GM18868 (cell line): ENCODE results near the gene PHLDB1.
"Not testable (repeated sequence)": the region's sequence is repeated elsewhere in the genome, so short reads cannot be mapped to it uniquely, and the experiment has no call there.

Experiments
- ATAC-seq: cut with Tn5 transposase; IDR thresholded peaks from one replicate; pipeline ENCODE4 v1.9.1; 2021; ENCODE audit warnings: mild to moderate bottlenecking, moderate library complexity; ENCODE audit not compliant: unreplicated experiment

The PHLDB1 gene

DNA sequence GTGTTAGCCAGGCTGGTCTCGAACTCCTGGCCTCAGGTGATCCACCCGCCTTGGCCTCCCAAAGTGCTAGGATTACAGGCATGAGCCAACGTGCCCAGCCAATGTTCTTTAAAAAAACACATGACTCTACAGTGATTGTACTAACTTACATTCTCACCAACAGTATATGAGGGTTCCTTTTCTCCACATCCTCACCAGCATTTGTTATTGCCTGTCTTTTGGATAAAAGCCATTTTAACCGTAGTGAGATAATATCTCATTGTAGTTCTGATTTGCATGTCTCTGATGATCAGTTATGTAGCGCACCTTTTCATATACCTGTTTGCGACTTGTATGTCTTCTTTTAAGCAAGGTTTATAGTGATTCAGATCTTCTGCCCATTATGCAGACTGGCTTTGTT is 75.5 kb downstream of the PHLDB1 start:
- ATAC-seq, result not testable (repeated sequence)

DNA sequence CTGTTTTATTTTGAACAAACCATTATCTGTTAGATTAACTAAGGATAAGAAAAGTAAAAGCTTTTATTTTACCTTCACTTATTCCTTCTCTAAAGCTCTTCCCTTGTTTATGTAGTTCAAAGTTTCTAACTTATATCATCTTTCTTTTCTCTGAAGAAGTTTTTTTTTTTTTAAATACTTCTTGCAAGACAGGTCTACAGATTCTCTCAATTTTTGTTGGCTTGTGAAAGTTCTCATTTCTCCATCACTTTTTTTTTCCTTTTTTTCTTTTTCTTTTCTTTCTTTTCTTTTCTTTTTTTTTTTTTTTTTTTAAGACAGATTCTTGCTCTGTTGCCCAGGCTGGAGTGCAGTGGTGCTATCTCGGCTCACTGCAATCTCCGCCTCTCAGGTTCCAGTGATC is 76.8 kb downstream of the PHLDB1 start:
- no peak for ATAC-seq

DNA sequence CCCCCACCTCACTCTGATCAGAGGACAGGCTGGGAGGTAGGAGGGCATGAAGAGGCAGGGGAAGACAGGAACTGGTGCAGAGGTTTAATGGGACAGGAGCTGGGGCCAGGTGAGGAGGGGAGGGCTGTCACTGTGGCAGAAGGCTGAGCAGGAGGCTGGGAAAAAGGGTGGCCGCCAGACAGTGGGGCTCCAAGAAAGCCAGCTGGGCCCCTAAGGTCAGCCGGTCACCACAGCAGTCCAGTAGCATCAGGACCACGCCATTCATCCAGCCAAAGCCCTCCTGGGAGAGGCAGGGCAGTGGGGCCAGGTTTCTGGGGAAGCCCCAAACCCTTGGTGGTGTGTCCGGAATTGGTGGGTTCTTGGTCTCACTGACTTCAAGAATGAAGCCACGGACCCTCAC is 80.5 kb downstream of the PHLDB1 start:
- no peak for ATAC-seq

DNA sequence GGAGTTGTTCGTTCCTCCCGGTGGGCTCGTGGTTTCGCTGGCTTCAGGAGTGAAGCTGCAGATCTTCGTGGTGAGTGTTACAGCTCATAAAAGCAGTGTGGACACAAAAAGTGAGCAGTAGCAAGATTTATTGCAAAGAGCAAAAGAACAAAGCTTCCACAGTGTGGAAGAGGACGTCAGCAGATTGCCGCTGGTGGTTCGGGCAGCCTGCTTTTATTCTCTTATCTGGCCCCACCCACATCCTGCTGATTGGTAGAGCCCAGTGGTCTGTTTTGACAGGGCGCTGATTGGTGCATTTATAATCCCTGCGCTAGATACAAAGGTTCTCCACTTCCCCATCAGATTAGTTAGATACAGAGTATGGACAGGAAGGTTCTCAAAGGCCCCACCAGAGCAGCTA is 80.9 kb downstream of the PHLDB1 start:
- ATAC-seq, result not testable (repeated sequence)

DNA sequence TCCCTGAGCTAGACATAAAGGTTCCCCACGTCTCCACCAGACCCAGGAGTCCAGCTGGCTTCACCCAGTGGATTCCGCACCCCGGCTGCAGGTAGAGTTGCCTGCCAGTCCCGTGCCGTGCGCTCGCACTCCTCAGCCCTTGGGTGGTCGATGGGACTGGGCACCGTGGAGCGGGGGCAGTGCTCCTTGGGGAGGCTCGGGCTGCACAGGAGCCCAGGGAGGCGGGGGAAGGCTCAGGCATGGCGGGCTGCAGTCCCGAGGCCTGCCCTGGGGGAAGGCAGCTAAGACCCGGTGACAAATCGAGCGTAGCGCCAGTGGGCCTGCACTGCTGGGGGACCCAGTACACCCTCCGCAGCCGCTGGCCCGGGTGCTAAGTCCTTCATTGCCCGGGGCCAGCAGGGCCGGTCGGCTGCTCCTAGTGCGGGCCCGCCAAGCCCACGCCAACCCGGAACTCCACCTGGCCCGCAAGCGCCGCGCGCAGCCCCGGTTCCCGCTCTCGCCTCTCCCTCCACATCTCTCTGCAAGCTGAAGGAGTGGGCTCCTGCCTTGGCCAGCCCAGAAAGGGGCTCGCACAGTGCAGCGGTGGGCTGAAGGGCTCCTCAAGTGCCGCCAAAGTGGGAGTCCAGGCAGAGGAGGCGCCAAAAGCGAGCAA is 81.6 kb downstream of the PHLDB1 start:
- no peak for ATAC-seq

DNA sequence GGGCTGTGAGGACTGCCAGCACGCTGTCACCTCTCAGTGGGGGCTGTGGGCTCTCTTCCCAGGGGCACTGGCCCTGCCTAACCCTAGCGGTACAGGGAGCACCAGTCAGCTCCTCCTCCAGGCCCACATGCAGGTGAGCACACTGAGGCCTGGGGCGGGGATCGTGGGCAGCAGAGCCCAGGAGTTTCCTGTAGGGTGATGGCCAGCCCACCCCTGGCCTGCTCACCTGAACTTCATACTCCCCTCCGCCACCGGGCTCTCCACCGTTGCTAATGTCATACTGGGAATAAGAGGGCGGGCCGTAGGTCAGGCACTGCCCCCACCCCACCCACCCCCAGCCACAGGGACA is 82.1 kb downstream of the PHLDB1 start:
- no peak for ATAC-seq

DNA sequence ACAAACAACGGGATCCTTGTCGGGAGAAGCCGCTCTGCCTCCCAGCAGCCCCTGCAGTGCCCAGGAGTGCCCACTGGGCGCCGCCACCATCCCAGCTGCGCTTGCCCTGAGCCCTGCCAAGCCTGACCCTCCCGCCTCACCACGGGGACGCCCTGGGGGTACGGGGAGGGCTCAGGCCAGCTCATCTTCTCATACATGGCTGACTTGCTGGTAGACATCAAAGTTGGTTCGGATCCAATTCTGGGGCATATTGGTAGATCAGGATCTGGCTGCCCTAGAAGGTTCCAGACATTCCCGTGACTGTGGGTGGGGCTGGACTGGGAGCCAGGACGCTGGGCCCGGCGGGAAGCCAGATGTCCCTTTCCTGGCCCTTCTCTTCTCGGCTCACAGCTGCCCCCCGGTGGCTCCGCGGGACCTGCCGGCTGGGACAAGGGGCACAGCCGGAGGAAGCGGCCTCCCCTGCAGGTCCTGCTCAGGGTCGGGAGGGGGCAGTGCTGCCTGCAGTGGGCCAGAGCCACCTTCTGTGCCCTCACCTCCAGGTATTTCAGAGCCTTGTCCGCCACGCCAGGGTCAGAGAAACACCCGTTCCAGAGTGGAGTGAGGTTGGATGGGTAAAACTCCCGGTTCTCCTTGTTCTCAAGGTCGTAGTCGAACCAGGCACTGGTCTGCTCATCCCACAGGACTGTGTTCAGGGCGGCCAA is 82.6 kb downstream of the PHLDB1 start:
- peak; percentile 80 for ATAC-seq

DNA sequence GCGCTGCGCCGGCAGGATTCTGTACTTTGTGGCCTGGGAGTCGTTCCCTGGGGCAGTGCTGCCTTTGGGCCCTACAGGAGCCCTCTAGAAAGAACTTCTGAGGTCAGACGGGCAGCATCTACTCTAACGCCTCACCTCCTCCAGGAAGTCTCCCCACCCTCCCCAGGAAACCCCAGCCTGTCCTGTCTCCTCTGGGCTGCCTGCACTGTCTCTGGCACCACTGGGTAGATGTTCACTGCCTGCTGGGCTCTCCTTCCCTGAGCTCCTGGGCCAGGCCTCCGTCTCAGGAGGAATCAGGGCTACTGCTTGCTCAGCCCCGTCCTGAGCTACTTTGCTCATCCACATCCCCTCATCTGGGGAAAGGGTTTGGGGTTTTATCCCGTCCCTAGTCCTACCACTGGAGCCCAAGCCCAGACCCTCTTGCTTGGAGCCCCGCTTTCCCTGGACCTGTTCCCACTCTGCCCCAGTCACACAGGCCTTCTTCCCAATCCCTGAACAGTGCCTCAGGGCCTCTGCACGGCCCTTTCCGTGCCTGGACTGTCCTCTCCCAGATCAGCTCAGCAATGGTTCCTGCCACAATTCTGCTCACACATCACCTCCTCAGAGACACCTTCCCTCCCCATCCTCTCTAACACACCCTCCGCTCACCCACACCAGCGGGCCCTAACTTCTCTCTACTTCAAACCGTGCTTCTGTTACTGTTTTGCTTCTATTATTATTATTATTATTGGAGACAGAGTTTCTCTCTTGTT is 83.3 kb downstream of the PHLDB1 start:
- no peak for ATAC-seq

DNA sequence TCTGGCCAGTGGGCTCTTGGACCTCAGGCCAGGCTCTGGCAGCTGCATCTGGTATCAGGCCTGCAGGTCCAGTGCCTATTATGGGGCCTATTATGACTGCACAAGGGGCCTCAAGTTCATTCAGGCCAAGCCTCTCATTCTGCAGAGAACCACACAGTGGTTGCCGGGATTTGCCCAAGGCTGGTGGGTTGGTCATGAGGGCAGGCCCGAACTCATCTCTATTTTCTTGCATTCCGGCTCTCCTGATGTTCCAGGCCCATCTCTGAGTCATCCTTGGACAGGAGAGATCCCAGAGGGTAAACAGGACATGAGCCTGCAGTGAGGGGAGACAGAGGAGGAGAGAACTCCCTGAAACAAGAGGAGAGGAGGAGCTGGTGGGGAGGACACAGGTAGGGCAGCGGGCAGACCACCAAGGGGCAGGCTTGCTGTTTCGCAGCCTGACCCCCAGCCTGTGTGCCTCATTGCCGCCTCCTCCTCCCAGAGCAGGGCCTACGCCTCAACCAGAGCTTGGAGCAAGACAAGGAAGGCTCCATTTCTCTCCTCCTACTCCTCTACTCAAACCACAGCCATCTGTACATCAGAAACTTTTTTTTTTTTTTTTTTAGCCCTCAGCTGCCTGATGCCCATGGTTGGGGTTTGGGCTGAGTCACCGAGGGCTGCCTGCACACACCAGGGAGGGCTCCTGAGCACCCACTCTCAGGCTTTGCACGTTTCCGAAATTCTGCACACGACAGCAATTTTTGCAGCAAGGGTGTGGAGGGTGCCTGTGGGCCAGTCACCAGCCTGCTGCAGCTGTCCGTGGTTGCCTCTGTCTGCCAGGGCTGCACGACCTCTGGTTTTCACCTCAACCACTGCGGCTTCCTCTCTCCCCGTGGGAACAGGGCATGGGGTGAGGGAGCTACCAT is 84.8 kb downstream of the PHLDB1 start:
- no peak for ATAC-seq

DNA sequence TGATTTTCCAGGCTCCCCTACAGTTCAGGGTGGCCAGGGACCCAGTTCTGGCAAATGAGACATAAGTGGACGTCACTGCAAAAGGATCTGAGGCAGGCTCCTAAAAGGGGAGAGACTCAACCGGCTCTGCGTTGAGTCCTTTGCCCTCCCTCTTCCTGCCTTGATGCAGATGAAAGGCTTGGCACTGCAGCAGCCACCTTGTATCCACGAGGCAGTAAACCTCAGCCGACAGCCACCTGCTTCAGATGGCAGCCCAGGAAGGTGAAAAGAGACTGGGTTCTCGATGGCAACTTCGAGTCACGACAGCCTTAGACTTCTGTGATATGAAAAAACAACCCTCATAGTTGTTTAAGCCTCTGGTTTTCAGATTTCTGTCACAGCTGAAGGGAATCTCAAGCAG is 86.8 kb downstream of the PHLDB1 start:
- no peak for ATAC-seq

DNA sequence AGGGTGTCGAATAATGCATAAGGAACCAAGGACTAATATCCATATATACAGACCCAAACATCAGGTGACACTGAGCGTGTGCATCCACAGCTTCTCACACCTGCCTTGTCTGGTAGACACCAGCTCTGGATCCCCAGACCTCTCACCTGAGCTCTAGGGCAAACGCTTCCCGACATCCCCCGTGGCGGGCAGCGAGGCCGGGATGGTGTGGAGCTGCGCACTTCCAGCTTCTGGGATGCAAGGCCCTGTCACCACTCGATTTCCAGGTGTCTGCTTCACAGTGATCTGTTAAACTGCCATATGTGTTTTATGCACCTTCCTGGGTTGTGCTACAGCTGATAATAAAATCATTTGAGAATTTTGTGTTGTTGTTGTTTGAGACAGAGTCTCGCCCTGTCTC is 87.4 kb downstream of the PHLDB1 start:
- no peak for ATAC-seq

DNA sequence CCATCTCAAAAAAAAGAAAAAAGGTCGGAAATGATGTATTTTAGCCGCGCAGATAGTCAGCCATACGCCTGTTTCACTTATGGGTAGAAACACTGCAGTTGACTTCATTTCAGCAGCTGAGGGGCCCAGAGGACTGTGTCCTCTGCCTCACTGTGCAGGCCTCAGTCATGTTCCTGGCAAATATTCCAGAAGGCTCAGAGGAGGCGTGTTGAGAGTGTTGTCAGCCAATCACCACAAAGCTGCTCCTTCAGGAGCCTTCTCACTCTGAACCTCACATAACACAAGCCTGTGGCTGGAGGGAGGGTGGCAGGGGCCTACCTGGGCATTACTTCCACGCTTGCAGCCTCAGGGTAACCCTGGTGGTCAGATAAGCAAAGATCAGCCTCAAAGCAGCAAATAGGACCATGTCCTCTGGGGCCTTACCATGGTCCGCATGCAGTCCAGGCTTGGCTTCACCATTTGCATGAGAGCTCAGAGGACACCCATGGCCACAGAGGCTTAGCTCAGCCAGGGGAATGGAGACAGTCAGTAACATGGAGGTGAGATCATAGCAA is 89.3 kb downstream of the PHLDB1 start:
- no peak for ATAC-seq

DNA sequence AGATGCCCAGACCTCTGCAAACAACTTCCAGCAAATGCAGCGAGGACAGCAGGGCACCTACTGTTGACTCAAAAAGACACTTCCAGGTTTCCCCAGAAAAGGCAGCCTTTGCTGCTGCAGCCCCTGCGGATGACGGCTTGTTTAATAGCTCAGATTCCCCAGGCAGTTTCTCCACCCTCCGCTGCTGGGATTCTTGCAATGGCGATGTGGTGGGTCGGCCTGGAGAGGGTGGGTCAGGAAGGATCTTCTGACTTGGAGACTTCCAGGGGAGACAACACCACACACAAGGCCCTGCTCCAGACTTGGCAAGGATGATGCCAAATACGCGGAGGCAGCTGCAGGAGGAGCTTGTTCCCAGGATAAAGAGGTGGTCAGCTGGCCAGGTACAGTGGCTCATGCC is 89.9 kb downstream of the PHLDB1 start:
- no peak for ATAC-seq

DNA sequence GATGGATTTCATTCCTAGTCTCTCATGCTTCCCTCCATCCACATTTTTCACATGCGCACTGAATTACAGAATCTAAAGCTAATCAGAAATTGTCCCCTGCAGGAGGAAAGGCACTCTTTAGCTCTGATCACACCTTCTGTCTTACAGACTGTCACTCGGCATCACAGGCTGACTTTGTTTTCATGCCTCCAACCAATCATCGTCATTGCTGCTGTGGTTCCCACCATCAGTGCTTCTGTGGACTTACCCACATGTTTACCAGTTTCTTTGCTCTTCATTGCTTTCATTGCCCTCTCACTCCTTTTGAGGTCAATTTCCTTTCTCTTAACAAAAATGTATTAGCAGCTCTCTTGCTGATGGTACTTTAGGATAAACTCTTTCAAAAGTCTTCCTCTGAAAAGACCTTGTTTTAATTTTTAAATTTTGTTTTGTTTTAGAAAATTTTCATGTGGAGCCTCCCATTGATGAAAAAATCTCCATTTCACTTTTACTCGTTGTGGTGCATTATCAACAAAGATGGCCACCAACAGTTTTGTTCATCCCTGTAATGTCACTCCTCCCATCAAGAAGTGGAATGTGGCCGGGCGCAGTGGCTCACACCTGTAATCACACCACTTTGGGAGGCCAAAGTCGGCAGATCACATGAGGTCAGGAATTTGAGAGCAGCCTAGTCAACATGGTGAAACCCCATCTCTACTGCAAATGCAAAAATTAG is 92.2 kb downstream of the PHLDB1 start:
- no peak for ATAC-seq

DNA sequence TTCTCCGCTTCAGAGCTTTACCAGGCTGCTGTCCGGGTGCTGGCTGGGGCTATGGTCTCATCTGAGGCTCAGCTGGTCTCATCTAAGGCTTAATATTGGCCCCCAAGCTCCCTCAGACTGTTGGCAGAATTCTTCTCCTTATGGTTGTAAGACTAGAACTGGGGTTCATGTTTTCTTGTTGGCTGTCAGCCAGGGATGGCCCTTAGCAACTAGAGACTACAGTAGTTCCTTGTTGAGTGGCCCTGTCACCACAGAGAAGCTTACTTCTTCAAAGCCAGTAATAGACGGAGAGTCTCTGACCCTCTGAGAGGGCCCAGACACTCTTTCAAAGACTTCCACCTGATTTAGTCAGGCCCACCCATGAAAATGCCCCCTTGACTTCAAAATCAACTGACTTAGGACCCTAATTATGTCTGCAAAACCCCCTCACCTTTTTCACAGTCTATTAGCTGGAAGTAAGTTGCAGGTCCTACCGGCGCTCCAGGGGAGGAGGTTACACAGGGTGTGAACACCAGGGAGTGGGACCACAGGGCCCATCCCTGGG is 96.2 kb downstream of the PHLDB1 start:
- no peak for ATAC-seq

DNA sequence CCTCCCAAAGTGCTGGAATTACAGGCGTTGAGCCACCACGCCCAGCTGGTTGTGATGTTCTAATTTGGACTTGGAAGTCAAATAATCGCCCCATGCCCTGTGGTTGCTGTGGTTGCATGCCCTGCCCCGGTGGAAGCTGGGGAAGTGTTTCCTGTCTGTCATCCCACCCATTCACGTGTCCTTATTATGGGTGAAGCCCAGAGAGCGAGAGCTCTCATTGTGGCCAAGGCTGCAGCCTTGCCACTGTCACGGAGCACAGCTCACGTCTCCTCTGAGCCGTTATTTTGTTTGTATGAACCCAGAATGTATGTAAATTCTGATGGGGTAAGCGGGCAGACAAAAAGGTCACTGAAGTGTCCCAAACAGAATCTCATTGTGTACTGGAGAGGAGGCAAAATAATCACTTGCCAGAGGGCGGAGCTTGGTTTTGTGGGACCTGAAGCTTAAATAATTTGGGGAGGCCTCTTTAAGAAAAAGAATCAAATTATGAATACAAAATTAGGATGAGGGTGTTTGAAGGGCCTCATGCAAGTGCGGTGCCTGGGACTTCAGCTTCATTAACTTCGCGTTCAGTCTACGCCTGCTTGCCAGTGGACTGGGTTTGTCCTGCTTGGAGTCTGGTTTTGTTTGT is 97.8 kb downstream of the PHLDB1 start:
- no peak for ATAC-seq

DNA sequence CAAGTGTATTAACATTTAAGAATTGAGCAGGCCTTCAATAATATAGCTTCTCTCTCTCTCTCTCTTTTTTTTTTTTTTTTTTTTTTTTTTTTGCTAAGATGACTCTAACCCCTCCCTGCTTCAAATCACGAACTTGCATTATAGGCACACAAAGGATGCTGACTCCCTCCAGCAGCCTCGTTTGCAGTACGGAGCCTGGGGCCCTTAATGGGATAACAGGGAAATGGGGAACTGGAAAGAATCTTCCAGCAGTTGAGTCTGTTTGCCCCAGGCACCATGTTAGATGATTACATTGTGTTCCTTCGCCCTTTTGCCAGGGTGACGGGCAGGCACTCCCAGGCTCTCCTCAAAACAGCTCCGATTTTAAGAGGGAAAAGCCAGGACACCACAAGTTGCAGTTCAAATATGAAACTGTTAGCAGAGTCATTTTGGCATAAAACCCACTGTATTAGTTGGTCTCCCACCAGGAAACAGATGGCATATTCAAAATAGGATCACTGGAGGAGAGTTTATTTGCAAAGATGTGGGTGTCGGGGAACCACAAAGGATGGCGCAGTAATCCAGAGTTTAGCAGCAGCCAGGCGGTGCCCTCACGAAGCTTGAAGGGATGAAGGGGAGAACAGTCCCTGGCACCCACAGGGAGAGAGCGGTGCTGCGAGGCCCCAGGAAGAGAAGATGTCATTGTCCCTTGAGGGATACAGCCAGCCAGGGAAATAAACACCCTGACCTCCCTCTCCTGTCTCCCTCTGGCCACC is 98.6 kb downstream of the PHLDB1 start:
- no peak for ATAC-seq

DNA sequence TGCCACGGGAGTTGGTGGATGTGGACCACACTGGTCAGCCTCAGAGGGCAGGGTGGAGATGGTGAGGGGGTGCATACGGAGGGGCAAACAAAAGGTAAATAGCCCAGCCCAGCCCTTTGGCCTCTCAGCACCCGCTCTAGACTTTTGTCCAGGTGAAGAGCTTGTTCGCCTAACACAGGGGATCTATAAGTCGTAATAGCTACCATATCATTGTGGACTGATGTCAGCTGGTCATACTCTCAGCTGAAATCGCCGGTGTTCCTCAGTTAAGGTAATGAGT is 99.1 kb downstream of the PHLDB1 start:
- no peak for ATAC-seq
